DOHH2 (cell line): ENCODE measurements around the gene PRKAR1B.

Source experiments
- EZH2phosphoT487 ChIP-seq: fragments of 200-600 bp; sonication (generic); IDR thresholded peaks from 2 replicates; pipeline ENCODE4 v1.6.1; 2017; ENCODE audit warnings: borderline replicate concordance, mild to moderate bottlenecking, antibody characterized with exemption, low read length, moderate library complexity, mixed read lengths
- TF ChIP-seq, protein P1 (sequence below): fragments of 200-600 bp; sonication (generic); IDR thresholded peaks from one replicate; pipeline ENCODE4 v1.5.1; 2014; ENCODE audit warnings: antibody characterized with exemption, mild to moderate bottlenecking, low read depth, low read length; ENCODE audit not compliant: poor library complexity, severe bottlenecking

- TF ChIP-seq, protein P1, sequence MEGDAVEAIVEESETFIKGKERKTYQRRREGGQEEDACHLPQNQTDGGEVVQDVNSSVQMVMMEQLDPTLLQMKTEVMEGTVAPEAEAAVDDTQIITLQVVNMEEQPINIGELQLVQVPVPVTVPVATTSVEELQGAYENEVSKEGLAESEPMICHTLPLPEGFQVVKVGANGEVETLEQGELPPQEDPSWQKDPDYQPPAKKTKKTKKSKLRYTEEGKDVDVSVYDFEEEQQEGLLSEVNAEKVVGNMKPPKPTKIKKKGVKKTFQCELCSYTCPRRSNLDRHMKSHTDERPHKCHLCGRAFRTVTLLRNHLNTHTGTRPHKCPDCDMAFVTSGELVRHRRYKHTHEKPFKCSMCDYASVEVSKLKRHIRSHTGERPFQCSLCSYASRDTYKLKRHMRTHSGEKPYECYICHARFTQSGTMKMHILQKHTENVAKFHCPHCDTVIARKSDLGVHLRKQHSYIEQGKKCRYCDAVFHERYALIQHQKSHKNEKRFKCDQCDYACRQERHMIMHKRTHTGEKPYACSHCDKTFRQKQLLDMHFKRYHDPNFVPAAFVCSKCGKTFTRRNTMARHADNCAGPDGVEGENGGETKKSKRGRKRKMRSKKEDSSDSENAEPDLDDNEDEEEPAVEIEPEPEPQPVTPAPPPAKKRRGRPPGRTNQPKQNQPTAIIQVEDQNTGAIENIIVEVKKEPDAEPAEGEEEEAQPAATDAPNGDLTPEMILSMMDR: no peak
- TF ChIP-seq EZH2phosphoT487: no peak
These were observed 33.8 kb downstream of the PRKAR1B start for GRCh38 chr7:693280-693679.
